Pons (tissue), 1 donor: Measurements from ENCODE around the gene SLC22A15.

ENCODE experiments used
- DNase-seq: peaks from one replicate; pipeline ENCODE4 v3.0.0-alpha.2; 2016; ENCODE audit warnings: low spot score

Gene SLC22A15

GRCh38 chr1:116104667-116105066 is 128.4 kb downstream of the SLC22A15 start:
- DNase-seq, result no peak

GRCh38 chr1:116105996-116106395 is 129.7 kb downstream of the SLC22A15 start:
- DNase-seq, result no peak

GRCh38 chr1:116106646-116107045 is 130.3 kb downstream of the SLC22A15 start:
- DNase-seq, result no peak

GRCh38 chr1:116107371-116107770 is 131.1 kb downstream of the SLC22A15 start:
- no peak for DNase-seq

- DNase-seq, result no peak
These were observed 134.5 kb downstream of the SLC22A15 start, which contains the start of gene MAB21L3 for GRCh38 chr1:116110567-116111523. TSS of gene MAB21L3 (plus strand) at chr1:116111399. CDS start at chr1:116112616, 1,217 bp downstream.

- no peak for DNase-seq
These were observed 135.3 kb downstream of the SLC22A15 start for GRCh38 chr1:116111524-116112021.

- DNase-seq, result no peak
These were observed 136.3 kb downstream of the SLC22A15 start for GRCh38 chr1:116112388-116113140.

GRCh38 chr1:116113615-116114014 is 137.3 kb downstream of the SLC22A15 start:
- DNase-seq, result no peak

GRCh38 chr1:116115476-116116439 is 139.4 kb downstream of the SLC22A15 start:
- DNase-seq, result no peak

- no peak for DNase-seq
These were observed 142.2 kb downstream of the SLC22A15 start for GRCh38 chr1:116118471-116118870.
